Spleen (tissue), 7 donors: ENCODE data around the gene MYBPC3.

Experiments
- CTCF ChIP-seq, 11 experiments: fragments of 200-600 bp in 7 of 11; fragments of 450-650 bp in 4 of 11; sonication (generic) in 4 of 11; IDR thresholded peaks in 8 of 11; conservative IDR thresholded peaks in 3 of 11; 1 replicate in 7 of 11; 2 replicates in 4 of 11; pipeline versions ENCODE4 v1.4.0 to v1.8.0; 2016 to 2021; ENCODE audit warnings: antibody characterized with exemption in 11 of 11, inconsistent platforms in 4 of 11, mild to moderate bottlenecking in 1 of 11
- POLR2AphosphoS5 ChIP-seq, 3 donors: sonication (generic); formaldehyde crosslinking; IDR thresholded peaks; one replicate each; pipeline ENCODE4 v1.5.1; 2017; ENCODE audit warnings: antibody characterized with exemption in 3 of 3
- donor health status: DM: no; HTN: no; CAD: no; lungs with moderate emphysema.
- donor health status: DM: no; HTN: no; CAD: no.
- donor health status: DM: no; HTN: no; CAD: no.

GRCh38 chr11:47379317-47379716 lies 26.8 kb upstream of the MYBPC3 start:
- TF ChIP-seq POLR2AphosphoS5 (IDR thresholded peaks at IDR 0.05) (no peak), CTCF (IDR thresholded peaks at IDR 0.05 in 8 of 11, conservative IDR thresholded peaks at IDR 0.05 in 3 of 11) (no peak)
